Heart left ventricle (tissue), 13 donors: ENCODE measurements around the gene VTI1A.

Experiments
- POLR2A ChIP-seq, 2 donors: fragments of 450-650 bp; IDR thresholded peaks; one replicate each; pipeline ENCODE4 v1.6.1; 2017; ENCODE audit warnings: antibody characterized with exemption in 2 of 2, mild to moderate bottlenecking in 2 of 2, moderate library complexity in 2 of 2
- TF ChIP-seq, protein P1 (sequence below), 12 donors: fragments of 200-600 bp; sonication (generic) in 4 of 12; IDR thresholded peaks; one replicate each; pipeline versions ENCODE4 v1.5.0 to v1.8.0; 2018 to 2022; ENCODE audit warnings: antibody characterized with exemption in 12 of 12, mild to moderate bottlenecking in 5 of 12
- donor health status: ischemic (EF 13 %, LVEDD 7.1; RV severe dilation, severe dysfunction).
- donor health status: DM: no; HTN: yes; CAD: no.
- donor health status: DM: no; HTN: no; CAD: no.
- donor health status: ischemic (EF 25% LVEDD 6.9; RV normal size, moderate dysfunction).
- donor health status: ischemic (EF 25% LVEDD 5.7; RV mildly dilated, moderate dysfunction).
- donor health status: ischemic (EF 35%, LVEDD 5.7; RV mildly dilated, moderate dysfunction).
- donor health status: nonischemic (EF 11% LVEDD 7.7; RV severe dilation, severe dysfunction).
- donor health status: DM: yes; HTN: yes; CAD: no.
- donor health status: PGD.
- donor health status: ischemic (EF 29% LVEDD 5.4; RV normal size, mild dysfunction).
- donor health status: nonischemic (EF 23%, LVEDD 6.1; RV moderate dilation, normal function).

DNA sequence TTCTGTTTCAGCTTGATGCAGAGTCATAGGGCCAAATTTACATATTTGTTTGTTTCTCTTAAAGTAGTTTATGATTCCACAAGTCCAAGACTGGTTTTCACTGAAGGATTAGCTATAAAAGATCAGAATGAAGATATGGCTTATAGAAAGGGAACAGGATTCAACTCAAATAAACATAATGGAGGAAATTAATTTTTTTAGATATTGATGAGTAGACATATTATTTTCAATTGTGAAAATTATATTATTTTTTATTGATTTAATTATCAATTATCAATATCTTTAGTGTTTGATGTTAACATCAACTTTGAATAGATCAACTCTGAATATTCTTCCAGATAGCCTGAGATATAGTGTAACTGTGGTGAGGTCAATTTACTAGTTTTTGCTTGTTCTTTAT lies 68.1 kb downstream of the VTI1A start:
- no peak for TF ChIP-seq POLR2A (IDR thresholded peaks at IDR 0.05)
- TF ChIP-seq, protein P1, sequence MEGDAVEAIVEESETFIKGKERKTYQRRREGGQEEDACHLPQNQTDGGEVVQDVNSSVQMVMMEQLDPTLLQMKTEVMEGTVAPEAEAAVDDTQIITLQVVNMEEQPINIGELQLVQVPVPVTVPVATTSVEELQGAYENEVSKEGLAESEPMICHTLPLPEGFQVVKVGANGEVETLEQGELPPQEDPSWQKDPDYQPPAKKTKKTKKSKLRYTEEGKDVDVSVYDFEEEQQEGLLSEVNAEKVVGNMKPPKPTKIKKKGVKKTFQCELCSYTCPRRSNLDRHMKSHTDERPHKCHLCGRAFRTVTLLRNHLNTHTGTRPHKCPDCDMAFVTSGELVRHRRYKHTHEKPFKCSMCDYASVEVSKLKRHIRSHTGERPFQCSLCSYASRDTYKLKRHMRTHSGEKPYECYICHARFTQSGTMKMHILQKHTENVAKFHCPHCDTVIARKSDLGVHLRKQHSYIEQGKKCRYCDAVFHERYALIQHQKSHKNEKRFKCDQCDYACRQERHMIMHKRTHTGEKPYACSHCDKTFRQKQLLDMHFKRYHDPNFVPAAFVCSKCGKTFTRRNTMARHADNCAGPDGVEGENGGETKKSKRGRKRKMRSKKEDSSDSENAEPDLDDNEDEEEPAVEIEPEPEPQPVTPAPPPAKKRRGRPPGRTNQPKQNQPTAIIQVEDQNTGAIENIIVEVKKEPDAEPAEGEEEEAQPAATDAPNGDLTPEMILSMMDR (IDR thresholded peaks at IDR 0.05), result no peak
